Right ventricle myocardium inferior (tissue), 1 donor: ENCODE results near the gene UNC79. TPM values are rescaled to one million over a fixed set of nuclear protein-coding genes. Genes with fewer than 3 reads are reported as not detected.
A peak's percentile ranks its signal among the peaks of the same experiment; 100 is the strongest.
"Not testable (repeated sequence)": the region's sequence is repeated elsewhere in the genome, so short reads cannot be mapped to it uniquely, and the experiment has no call there.

Source experiments
- ATAC-seq: fragments of 200-7000 bp; cut with Tn5 transposase; one replicate; pipeline ENCODE4 v1.9.1; 2020; ENCODE audit warnings: mild to moderate bottlenecking, moderate library complexity
- DNase-seq: peaks from one replicate; pipeline ENCODE4 v3.0.0; 2021; ENCODE audit errors: missing footprints
- intact Hi-C: fragments of 100-400 bp; cut with DNase I; formaldehyde crosslinking; loops from one replicate; pipeline ENCODE4 v1.11.0; 2022
- total RNA-seq: library from RNA; stranded (reverse); fragmentation: NEBNext Ultra II Directional; extraction: Animal tissue kit (Norgen Biotek cat#: 25700); gene quantifications from one replicate; pipeline ENCODE4 v1.2.1, GENCODE V29; 2021
- donor health status: DM: no; HTN: yes; CAD: no; lungs with severe emphysema.

UNC79 gene
- total RNA-seq, 1 donor from 2014 or later, result 0.19 TPM

DNA sequence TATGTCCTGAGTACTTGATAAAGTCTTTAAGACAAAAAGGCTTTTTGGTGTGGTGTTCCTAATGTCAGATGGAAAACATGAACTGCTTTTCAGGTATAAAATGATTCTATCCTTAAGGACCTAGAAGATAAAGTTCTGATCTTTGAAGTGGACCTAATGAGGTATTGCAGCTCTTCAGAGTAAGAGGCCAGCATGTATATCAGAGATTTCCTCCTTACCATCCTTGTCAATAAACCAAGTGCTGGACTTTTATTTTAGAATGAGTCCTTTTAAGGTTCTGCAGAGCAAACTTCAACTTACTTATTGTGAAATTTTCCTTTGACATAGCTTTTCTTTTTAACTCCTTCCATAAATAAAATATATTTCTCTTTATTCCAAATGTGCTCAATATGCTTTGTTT lies 50.1 kb downstream of the UNC79 start:
- DNase-seq (no peak), ATAC-seq (no peak)
- intact Hi-C loops, result no loop called here

DNA sequence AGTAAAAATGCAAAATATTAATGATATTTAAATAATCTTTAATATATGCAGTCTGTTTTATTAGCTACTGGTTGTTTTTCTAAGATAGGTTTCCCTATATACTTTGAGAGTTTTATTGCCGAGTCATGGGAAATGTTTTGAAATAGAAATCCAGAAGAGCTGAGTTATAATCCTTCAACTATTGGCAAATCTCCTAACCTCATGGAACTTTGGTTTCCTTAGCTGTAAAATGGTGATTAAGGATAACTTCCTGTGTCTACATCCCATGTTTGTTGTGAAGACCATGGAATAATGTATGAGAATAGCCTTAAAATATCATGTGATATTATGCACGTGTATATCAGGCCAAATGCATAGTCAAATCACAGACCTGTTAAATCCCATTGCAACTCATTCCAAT lies 51.0 kb downstream of the UNC79 start:
- intact Hi-C loops, result no loop called here
- DNase-seq, result no peak
- no peak for ATAC-seq

DNA sequence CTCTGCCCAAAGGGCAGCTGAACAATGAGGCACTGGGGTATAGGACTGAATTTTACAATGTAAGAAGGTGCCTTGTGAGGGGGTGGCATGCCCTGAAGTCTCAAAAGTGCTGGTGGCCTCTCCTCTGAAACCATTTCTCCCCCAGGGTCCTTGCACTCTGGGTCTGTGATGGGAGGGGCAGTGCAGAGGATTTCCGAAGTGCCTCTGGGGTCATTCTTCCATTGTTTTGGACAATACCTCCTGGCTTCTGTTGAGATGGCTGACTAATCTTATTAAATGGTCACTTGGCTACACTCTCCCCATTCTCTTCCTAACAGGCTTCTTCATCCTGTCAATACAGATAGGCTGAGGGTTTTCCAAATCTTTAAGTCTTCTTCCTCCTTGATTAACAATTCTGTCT lies 59.3 kb downstream of the UNC79 start:
- DNase-seq, result no peak
- ATAC-seq, result no peak
- intact Hi-C loops, result no loop called here

DNA sequence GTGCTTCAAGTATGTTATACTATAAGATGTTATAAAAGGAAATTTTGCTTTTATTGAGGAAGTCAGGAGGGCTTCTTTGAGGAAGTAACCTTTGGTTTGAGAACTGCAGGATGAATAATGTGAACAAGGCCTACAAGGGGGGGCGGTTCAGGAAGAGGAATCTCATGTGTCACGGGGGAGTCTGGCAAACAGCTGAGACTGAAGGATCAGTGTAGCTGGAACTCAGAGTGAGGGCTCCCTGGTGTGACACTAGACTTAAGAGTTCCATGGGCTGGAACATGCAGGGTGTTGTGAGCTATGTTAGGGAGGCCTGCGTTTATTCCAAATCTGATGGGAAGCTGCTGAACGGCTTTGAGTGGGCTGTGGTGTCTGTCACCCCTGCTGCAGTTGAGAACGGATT lies 62.3 kb downstream of the UNC79 start:
- no peak for DNase-seq
- ATAC-seq, result peak; percentile 67
- intact Hi-C loops, result no loop called here

DNA sequence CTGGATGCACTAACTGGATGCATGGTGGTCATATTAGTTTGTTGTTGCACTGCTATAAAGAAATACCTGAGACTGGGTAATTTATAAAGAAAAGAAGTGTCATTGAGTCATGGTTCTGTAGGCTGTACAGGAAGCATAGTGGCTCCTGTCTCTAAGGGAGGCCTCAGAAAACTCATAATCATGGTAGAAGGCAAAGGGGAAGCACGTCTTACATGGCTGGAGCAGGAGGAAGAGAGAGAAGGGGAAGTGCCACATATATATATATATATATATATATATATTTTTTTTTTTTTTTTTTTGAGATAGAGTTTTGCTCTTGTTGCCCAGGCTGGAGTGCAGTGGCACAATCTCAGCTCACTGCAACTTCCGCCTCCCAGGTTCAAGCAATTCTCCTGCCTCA lies 62.9 kb downstream of the UNC79 start:
- DNase-seq, intact Hi-C loops, ATAC-seq: not testable (repeated sequence)

DNA sequence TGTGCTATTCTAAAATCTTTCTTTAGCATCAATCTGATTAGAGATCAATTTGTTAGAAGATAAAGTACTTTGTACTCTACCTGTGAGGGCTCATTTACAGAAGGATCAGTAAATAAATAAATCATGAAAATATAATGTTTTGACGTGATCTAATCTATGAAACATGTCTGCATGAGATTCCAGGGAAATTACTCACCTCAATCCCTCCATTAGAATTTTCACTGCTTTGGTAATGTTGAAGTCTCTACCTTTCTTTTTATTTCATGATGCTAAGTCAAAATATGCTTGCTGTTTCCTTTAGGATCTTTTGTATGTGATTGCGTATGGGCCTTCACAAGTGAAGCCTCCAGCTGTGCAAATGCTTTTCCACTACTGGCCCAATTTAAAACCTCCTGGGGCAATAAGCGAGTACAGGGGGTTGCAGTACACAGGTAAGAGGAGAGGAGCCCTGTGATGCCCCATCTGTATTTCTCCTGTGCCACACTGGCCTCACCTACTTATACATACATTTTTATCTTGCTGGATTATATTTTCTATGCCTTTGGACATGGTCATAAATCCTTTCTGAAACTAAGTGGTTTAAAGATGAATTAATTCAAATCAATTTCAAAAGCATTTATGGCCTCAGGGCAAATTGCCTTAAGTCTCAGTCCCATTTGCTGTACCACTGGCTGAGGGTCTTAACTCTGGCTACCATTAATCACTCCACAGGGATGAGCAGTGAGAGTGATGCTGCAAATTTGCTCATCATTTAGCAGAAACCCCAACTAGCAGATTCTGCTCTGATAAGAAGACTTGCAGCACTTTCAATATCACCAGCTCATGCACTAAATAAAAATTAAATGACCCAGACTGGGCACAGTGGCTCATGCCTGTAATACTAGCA lies 66.4 kb downstream of the UNC79 start:
- ATAC-seq, result no peak
- intact Hi-C loops, result no loop called here
- DNase-seq, result no peak

DNA sequence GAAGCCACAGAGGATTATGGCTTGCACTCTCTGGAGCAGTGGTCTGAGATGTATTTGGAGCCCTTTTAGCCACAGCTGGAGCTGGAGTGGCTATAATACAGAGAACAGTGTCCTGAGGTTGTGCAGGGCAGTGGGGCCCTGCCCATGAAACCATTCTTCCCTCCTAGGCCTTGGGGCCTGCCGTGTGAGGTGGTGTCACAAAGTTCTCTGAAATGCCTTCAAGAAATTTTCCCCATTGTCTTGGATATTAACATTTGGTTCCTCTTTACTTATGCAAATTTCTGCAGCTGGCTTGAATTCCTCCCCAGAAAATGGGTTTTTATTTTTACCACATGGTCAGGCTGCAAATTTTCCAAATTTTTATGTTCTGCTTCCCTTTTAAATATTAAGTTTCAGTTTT lies 79.3 kb downstream of the UNC79 start:
- DNase-seq (no peak), ATAC-seq (no peak)
- intact Hi-C loops, result no loop called here

DNA sequence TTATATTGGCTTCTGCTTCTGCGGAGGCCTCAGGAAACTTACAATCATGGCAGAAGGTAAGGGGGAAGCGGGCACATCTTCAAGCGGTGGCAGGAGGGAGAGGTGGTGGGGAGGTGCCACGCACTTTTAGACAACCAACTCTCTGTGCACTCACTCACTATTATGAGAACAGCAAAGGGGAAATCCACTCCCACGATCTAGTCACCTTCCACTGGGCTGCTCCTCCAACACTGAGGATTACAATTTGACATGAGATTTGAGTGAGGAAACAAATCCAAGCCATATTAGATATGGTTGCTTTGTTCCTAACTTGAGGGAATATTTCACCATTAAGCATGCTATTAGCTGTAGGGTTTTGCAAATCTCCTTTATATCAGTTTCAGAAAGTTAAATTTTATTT lies 80.3 kb downstream of the UNC79 start:
- ATAC-seq, result no peak
- DNase-seq, result no peak
- intact Hi-C loops, result no loop called here

DNA sequence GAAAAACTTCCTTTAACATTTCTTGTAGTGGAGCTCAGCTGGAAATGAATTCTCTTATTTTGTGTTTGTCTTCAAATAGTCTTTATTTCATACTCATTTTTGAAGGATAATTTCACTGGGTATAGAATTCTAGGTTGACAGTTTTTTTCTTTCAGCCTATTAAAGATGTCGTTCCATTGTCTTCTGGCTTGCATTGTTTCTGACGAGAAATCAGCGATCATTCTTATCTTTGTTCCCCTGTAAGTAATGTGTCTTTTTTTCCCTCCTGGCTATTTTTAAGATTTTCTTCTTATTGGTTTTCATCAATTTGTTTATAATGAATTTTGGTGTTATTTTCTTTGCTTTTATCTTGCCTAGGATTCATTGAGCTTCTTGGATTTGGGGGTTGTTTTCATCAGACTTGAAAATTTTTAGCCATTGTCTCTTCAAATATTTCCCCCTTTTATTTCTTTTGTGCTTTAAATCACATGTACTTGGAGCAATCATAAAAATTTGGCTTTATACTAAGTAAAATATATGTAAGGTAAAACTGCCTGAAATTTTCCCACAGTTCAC lies 89.4 kb downstream of the UNC79 start:
- no peak for DNase-seq
- intact Hi-C loops, result no loop called here
- no peak for ATAC-seq

DNA sequence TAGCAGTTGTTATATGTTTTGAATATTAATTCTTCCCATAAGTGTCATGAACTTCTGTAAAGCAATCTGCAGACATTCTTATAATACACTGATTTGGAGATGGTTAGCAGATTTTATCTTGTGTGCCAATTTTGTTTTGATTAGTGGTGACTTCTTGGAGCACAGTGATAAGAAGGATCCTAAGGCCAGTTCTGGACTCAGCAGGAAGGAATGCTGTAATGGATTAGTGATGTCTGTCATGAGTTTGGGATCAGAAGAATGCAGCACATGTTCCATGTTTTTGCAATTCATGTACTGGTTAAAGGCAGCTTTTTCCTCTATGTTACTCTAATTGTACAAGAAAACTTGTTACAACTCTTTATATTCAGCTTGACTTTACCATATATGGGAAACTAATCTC lies 91.5 kb downstream of the UNC79 start:
- ATAC-seq (no peak), DNase-seq (no peak)
- intact Hi-C loops, result no loop called here

DNA sequence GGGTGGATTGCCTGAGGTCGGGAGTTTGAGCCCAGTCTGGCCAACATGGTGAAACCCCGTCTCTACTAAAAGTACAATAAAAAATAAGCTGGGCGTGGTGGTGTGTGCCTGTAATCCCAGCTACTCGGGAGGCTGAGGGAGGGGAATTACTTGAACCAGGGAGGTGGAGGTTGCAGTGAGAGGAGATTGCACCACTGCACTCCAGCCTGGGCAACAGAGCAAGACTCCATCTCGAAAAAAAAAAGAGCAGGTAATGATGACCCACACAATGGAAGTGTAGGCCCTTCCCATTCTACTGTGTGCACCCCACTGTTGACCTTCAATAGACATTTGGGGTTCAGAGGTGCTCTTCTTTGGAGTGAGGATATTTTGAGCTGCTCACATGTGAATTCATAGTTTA lies 94.5 kb downstream of the UNC79 start:
- DNase-seq, intact Hi-C loops, ATAC-seq: not testable (repeated sequence)

DNA sequence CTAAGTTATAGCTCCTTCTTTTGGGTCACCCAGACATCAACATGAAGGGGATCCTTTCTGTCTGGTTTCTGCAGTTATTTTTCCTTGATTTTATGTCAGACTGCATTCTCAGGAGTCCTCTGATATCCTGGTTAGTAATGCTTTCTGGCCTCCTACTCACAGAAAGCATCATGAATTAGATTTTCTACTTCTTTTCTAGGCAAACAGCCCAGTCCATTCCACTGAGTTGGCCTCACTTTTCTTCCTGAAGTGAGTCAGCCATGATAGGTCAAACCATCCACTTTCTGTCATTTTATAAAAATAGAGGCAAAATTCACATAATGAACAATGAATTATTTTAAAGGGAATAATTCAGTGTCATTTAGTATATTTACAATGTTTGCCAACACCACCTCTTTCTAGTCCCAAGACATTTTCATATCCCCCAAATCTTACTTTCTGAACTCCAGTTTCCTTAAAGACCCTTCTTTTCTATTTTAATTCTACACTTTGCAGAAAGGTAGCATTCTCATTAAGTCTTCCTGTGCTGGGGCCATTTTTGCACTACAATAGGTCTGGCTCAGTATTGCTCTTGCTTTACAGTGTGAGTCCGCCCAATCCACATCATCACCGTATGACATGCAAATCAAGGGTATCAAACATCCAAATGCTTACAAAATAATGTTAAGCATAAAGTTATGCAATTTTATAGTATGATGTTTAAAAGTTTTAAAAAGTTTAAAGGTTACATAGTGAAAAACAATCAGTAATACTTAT lies 95.1 kb downstream of the UNC79 start:
- intact Hi-C loops, result no loop called here
- no peak for ATAC-seq
- DNase-seq, result no peak

DNA sequence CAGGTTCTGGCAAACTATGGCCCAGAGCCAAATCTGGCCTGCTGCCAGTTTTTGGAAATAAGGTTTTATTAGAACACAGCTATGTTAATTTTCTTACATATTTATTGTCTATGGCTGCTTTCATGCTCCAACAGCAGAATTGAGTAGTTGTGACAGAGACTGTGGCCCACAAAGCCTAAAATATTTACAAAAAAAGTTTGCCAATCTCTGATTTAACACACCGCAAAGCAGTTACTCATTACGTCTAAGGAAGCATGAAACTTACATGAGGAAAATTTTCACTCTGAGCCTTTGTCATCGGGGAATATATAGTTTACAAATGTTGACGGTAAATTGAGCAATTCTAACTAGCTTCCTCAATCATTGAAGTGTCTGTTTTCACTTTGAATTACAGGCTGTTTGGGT lies 96.5 kb downstream of the UNC79 start:
- ATAC-seq (no peak), DNase-seq (no peak)
- intact Hi-C loops, result no loop called here

DNA sequence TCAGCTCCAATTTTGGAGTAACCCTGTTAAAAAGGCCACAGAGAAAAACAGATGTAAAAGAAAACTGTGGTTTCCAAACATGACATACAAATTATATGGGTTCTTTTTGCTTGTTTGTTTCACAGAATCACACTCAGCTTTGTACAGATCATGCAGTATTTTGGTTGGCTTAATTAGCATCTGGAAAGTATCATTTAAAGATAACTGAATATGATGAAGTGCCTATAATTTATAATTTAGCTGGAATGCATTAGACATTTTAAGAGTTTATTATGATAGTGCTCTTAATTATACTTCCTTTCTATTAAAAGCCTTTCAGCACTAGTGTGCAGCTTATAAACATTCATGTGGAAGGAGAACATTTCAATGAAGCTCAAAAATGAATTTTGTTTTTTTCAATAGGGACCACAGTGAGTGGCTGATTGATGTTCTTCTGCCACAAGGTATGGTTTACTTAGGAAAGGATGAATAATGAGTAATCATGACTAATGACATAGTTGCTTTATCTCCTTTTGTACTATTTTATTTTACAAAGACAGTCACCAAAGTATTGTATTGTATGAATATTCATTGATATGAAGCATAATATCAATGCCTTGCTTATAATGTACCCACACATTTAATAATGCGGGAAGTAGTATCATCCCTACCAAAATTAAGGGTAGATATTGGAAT lies 98.3 kb downstream of the UNC79 start:
- intact Hi-C loops, result no loop called here
- ATAC-seq, result no peak
- DNase-seq, result no peak

DNA sequence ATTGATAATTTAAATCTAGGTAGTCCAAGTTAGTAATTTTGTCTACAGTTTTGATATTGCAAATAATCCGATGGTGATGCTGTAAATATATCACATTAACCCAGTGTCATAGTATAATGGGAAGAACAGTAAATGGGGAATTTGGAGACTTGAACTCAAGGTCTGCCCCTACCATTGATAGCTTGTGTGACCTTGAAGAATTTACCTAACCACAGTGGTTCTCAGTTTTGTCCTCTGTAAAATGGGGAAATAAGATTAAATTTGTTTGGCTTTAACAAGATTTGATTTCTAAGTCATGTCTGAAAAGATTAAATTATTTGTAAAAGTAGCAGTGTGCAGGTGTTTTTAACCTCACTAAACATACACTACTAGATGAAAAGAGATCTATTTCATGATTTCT lies 100.9 kb downstream of the UNC79 start:
- intact Hi-C loops, result no loop called here
- DNase-seq, result no peak
- ATAC-seq, result no peak

DNA sequence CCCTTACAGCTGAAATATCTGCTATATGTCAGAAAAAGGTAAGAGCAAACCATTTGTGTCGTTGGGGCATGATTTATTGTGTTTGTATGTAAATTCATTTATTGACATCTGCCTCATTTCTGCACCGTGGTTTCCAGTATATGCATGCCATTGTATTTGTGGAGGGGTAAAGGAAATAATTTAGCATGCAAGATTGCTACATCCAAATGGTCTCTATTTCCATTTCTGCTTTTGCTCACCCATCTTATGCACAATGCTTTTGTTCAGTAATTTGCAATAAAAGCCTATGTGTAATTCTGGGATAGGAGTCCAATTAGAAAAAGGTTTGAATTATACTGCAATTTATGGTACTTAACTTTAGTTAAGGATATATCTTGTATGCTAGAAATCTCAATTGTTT lies 101.8 kb downstream of the UNC79 start:
- ATAC-seq (no peak), DNase-seq (no peak)
- intact Hi-C loops, result no loop called here

DNA sequence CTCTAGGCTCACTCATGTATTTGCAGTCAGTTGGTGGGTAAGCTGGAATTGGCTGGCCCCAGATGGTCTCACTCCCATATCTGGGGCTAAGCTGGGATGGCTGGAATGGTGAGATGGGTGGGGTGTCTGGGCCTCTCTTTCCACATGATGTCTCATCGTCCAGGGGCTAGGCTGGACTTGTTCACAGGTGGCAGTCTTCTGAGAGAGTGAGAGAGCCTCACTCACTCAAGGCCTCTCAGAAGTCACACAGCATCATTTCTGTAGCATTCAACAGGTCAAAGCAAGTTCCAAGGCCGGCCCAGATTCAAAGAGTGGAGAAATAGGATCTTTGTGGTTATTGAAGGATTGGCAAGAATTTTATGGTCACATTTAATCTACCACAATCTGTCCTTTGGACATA lies 102.7 kb downstream of the UNC79 start:
- ATAC-seq, result no peak
- intact Hi-C loops, result no loop called here
- DNase-seq, result no peak

DNA sequence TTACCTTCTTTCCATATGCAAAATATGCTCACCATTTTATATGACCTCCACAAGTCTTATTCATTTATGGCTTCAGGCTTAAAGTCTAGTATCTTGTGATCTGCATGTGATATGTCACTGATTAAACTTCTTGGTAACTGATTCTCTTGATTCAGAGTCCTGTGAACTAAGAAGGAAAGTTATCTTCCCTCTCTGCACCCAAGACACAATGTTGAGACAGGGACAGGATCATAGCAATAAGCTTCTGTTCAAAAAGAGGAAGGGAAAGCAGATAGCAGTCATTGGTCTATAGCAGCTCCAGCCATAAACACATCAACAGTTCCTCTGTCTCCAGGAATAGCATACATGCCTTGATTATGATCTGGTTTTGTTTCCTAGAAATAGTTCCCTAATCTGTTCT lies 103.1 kb downstream of the UNC79 start:
- intact Hi-C loops, result no loop called here
- DNase-seq, result no peak
- peak; percentile 44 for ATAC-seq

DNA sequence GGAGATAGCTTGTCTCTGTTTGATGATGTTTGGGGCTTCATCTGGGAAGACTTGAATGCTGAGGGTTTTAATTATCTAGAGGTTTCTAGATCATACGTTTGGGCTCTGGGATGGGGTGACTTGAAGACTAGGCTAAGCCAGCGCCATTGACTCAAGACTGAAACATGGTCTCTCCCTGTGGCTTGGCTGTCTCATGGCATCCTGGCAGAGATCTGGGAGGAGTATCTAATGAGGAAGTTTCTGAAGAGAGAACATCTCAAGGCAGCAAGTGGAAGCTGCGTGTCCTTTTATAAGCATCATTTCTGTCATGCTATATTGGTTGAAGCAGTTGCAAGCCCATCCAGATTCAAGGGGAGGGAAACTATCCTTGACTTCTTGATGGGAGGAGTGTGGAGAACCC lies 104.8 kb downstream of the UNC79 start:
- intact Hi-C loops, result no loop called here
- ATAC-seq, result no peak

More for the DNA sequence above, 104.8 kb downstream of the UNC79 start:
- no peak for DNase-seq
